ENCODE results near the gene MRPS11.

MRPS11 gene

GRCh38 chr15:88476635-88477060 lies 9.1 kb downstream of the MRPS11 start:
- Histone ChIP-seq H3K9me3 (ENCODE audit: severe bottlenecking) (no peaks in the 10 kb centered on the region), H3K27ac (ENCODE audit: poor library complexity, severe bottlenecking) (no peak overlapping the region), H3K4me3 (ENCODE audit: severe bottlenecking) (no peak overlapping the region), H3K36me3 (ENCODE audit: low read depth) (peaks cover 64% of the 10 kb centered on the region), H3K4me1 (ENCODE audit: insufficient read depth, poor library complexity, severe bottlenecking) (no peaks in the 10 kb centered on the region), H3K27me3 (ENCODE audit: insufficient read depth, poor library complexity, severe bottlenecking) (no peaks in the 10 kb centered on the region)
- DNase-seq (ENCODE audit: low spot score) (no peak), ATAC-seq (ENCODE audit: low read depth) (peak; percentile 24; the same call in 1 of the 3 replicates)
- peak; percentile 84 for TF ChIP-seq CTCF (IDR thresholded peaks at IDR 0.05; ENCODE audit: poor library complexity, severe bottlenecking)

GRCh38 chr15:88477126-88477525 lies 9.6 kb downstream of the MRPS11 start:
- Histone ChIP-seq H3K4me1 (ENCODE audit: insufficient read depth, poor library complexity, severe bottlenecking) (no peaks in the 10 kb centered on the region), H3K4me3 (ENCODE audit: severe bottlenecking) (no peak overlapping the region), H3K27me3 (ENCODE audit: insufficient read depth, poor library complexity, severe bottlenecking) (no peaks in the 10 kb centered on the region), H3K9me3 (ENCODE audit: severe bottlenecking) (no peaks in the 10 kb centered on the region), H3K27ac (ENCODE audit: poor library complexity, severe bottlenecking) (no peak overlapping the region), H3K36me3 (ENCODE audit: low read depth) (peaks cover 60% of the 10 kb centered on the region)
- ATAC-seq (ENCODE audit: low read depth) (no peak), DNase-seq (ENCODE audit: low spot score) (no peak)
- TF ChIP-seq CTCF (IDR thresholded peaks at IDR 0.05; ENCODE audit: poor library complexity, severe bottlenecking), result no peak

GRCh38 chr15:88477904-88478303 lies 10.4 kb downstream of the MRPS11 start:
- ATAC-seq (ENCODE audit: low read depth) (no peak), DNase-seq (ENCODE audit: low spot score) (no peak)
- H3K9me3 ChIP-seq (ENCODE audit: severe bottlenecking), result no peaks in the 10 kb centered on the region
- H3K27ac ChIP-seq (ENCODE audit: poor library complexity, severe bottlenecking), result no peak overlapping the region
- no peak for TF ChIP-seq CTCF (IDR thresholded peaks at IDR 0.05; ENCODE audit: poor library complexity, severe bottlenecking)
- no peaks in the 10 kb centered on the region for H3K27me3 ChIP-seq (ENCODE audit: insufficient read depth, poor library complexity, severe bottlenecking)
- H3K36me3 ChIP-seq (ENCODE audit: low read depth), result peaks cover 52% of the 10 kb centered on the region
- no peak overlapping the region for H3K4me3 ChIP-seq (ENCODE audit: severe bottlenecking)
- no peaks in the 10 kb centered on the region for H3K4me1 ChIP-seq (ENCODE audit: insufficient read depth, poor library complexity, severe bottlenecking)

GRCh38 chr15:88479169-88479568 lies 11.7 kb downstream of the MRPS11 start:
- Histone ChIP-seq H3K36me3 (ENCODE audit: low read depth) (peaks cover 42% of the 10 kb centered on the region), H3K9me3 (ENCODE audit: severe bottlenecking) (no peaks in the 10 kb centered on the region)

More at GRCh38 chr15:88479169-88479568, 11.7 kb downstream of the MRPS11 start:
- H3K27me3 ChIP-seq (ENCODE audit: insufficient read depth, poor library complexity, severe bottlenecking), result no peaks in the 10 kb centered on the region
- H3K4me1 ChIP-seq (ENCODE audit: insufficient read depth, poor library complexity, severe bottlenecking), result no peaks in the 10 kb centered on the region
- ATAC-seq (ENCODE audit: low read depth), result peak; percentile 39; the same call in 2 of the 3 replicates
- DNase-seq (ENCODE audit: low spot score), result no peak
- TF ChIP-seq CTCF (IDR thresholded peaks at IDR 0.05; ENCODE audit: poor library complexity, severe bottlenecking), result no peak
- no peak overlapping the region for H3K4me3 ChIP-seq (ENCODE audit: severe bottlenecking)
- no peak overlapping the region for H3K27ac ChIP-seq (ENCODE audit: poor library complexity, severe bottlenecking)

Measured in RWPE2 (cell line).